Adrenal gland (tissue), 5 donors: ENCODE data around the gene MBNL2.

ENCODE experiments used
- CTCF ChIP-seq, 6 experiments: fragments of 450-650 bp in 4 of 6; fragments of 200-600 bp in 2 of 6; sonication (generic) in 1 of 6; IDR thresholded peaks; 1 replicate in 5 of 6; 2 replicates in 1 of 6; pipeline versions ENCODE4 v1.5.1 to v1.8.0; 2016 to 2021; ENCODE audit warnings: antibody characterized with exemption in 6 of 6, mild to moderate bottlenecking in 2 of 6, moderate library complexity in 1 of 6
- POLR2A ChIP-seq, 2 donors: fragments of 450-650 bp; IDR thresholded peaks; one replicate each; pipeline ENCODE4 v1.6.1; 2017; ENCODE audit warnings: antibody characterized with exemption in 2 of 2, mild to moderate bottlenecking in 2 of 2, moderate library complexity in 1 of 2
- donor health status: DM: no; HTN: no; CAD: no.

- TF ChIP-seq POLR2A (IDR thresholded peaks at IDR 0.05) (no peak), CTCF (IDR thresholded peaks at IDR 0.05) (no peak)
These were observed 88.8 kb downstream of the MBNL2 start for GRCh38 chr13:97310809-97311436.
